H1 (cell line): Measurements from ENCODE around the gene LRRC18. TPM values are rescaled to one million over a fixed set of nuclear protein-coding genes. Genes with fewer than 3 reads are reported as not detected.

ENCODE experiments used
- CTCF ChIA-PET: fragments of 300-600 bp; sonication (Branson Sonifier 250); formaldehyde crosslinking; loops from one replicate; lab custom pipeline; 2021; ENCODE audit not compliant: partially characterized antibody; lab: Charles Lee
- POLR2A ChIA-PET: fragments of 300-600 bp; sonication (Branson Sonifier 250); formaldehyde crosslinking; loops from one replicate; lab custom pipeline; 2021; ENCODE audit warnings: inconsistent platforms; ENCODE audit not compliant: partially characterized antibody; lab: Charles Lee
- DNase-seq, 2 experiments: peaks; one replicate each; pipeline versions ENCODE4 v3.0.0 to v3.0.0-alpha.2; 2010 to 2022; ENCODE audit warnings: low spot score in 2 of 2, low read depth in 1 of 2, mixed read lengths in 1 of 2
- FAIRE-seq: peaks from 2 replicates; lab custom pipeline; 2011; peaks lifted over from hg19 to GRCh38; lab: Jason Lieb, UNC
- H2AFZ ChIP-seq: 2 replicates; pipeline ENCODE4 v1.8.1; 2012; ENCODE audit warnings: low read length, inconsistent platforms
- H2AK5ac ChIP-seq: 2 replicates; pipeline ENCODE4 v1.6.1; 2013; ENCODE audit warnings: low read depth, low read length
- H2BK120ac ChIP-seq: replicated peaks from 2 replicates; pipeline ENCODE3; 2013; ENCODE audit warnings: low read depth, low read length, inconsistent platforms
- H2BK12ac ChIP-seq: 2 replicates; pipeline ENCODE4 v1.6.1; 2013; ENCODE audit warnings: low read depth, low read length
- H2BK15ac ChIP-seq: 2 replicates; pipeline ENCODE4 v1.6.1; 2013; ENCODE audit warnings: low read length
- H2BK20ac ChIP-seq: 2 replicates; pipeline ENCODE4 v1.6.1; 2013; ENCODE audit warnings: low read length
- H2BK5ac ChIP-seq: 2 replicates; pipeline ENCODE4 v1.6.1; 2013; ENCODE audit warnings: low read depth, low read length
- H3K14ac ChIP-seq: 2 replicates; pipeline ENCODE4 v1.6.1; 2013; ENCODE audit warnings: inconsistent platforms; ENCODE audit not compliant: insufficient read length
- H3K18ac ChIP-seq: 2 replicates; pipeline ENCODE4 v1.6.1; 2013; ENCODE audit warnings: low read length; ENCODE audit errors: extremely low read depth
- H3K23ac ChIP-seq: 2 replicates; pipeline ENCODE4 v1.6.1; 2013; ENCODE audit warnings: inconsistent platforms; ENCODE audit not compliant: insufficient read length
- H3K23me2 ChIP-seq: 2 replicates; pipeline ENCODE4 v1.6.1; 2013; ENCODE audit warnings: low read depth, low read length
- H3K27ac ChIP-seq: 2 replicates; pipeline ENCODE4 v1.6.1; 2011; ENCODE audit warnings: low read depth, low read length, inconsistent platforms
- H3K27me3 ChIP-seq, 4 experiments: replicated peaks in 1 of 4; 1 replicate in 1 of 4; 2 replicates in 3 of 4; pipeline versions ENCODE4 v1.6.1 to v1.8.1; 2011 to 2013; ENCODE audit warnings: low read length in 3 of 4, mild to moderate bottlenecking in 3 of 4, inconsistent platforms in 2 of 4, mixed read lengths in 2 of 4, moderate library complexity in 1 of 4; ENCODE audit not compliant: control insufficient read depth in 3 of 4, insufficient read depth in 3 of 4; ENCODE audit errors: extremely low read depth in 1 of 4
- H3K36me3 ChIP-seq, 4 experiments: 2 replicates each; pipeline versions ENCODE4 v1.6.1 to v1.8.1; 2011 to 2013; ENCODE audit warnings: mild to moderate bottlenecking in 4 of 4, low read length in 3 of 4, moderate library complexity in 2 of 4, control low read depth in 1 of 4, inconsistent platforms in 1 of 4; ENCODE audit not compliant: insufficient read depth in 4 of 4, control insufficient read depth in 2 of 4
- H3K4ac ChIP-seq: replicated peaks from 2 replicates; pipeline ENCODE3; 2013; ENCODE audit warnings: low read length, low read depth, mixed read lengths, inconsistent platforms; ENCODE audit not compliant: insufficient read length
- H3K4me1 ChIP-seq, 4 experiments: replicated peaks in 1 of 4; 1 replicate in 1 of 4; 2 replicates in 3 of 4; pipeline versions ENCODE4 v1.6.1 to v1.8.1; 2011 to 2013; ENCODE audit warnings: low read length in 3 of 4, inconsistent platforms in 2 of 4, mixed read lengths in 1 of 4; ENCODE audit not compliant: insufficient read depth in 4 of 4, control insufficient read depth in 3 of 4
- H3K4me2 ChIP-seq, 2 experiments: 2 replicates each; pipeline versions ENCODE4 v1.6.1 to v1.8.1; 2011 to 2013; ENCODE audit warnings: low read depth in 2 of 2, low read length in 2 of 2, control low read depth in 1 of 2, inconsistent platforms in 1 of 2, mild to moderate bottlenecking in 1 of 2; ENCODE audit not compliant: insufficient read depth in 1 of 2
- H3K4me3 ChIP-seq, 4 experiments: fragments of 200-600, 300-600 bp in 1 of 4; sonication (generic), shearing (Covaris generic), sonication (Bioruptor Twin) in 1 of 4; 2 replicates each; pipeline versions ENCODE4 v1.5.1 to v1.8.1; 2011 to 2016; ENCODE audit warnings: low read length in 4 of 4, low read depth in 3 of 4, control low read depth in 2 of 4, inconsistent platforms in 2 of 4, mild to moderate bottlenecking in 2 of 4, mixed read lengths in 1 of 4, moderate library complexity in 1 of 4; ENCODE audit not compliant: insufficient read depth in 2 of 4; ENCODE audit errors: extremely low read depth in 1 of 4
- H3K56ac ChIP-seq: replicated peaks from 2 replicates; pipeline ENCODE3; 2013; ENCODE audit warnings: low read depth, mild to moderate bottlenecking, mixed read lengths, low read length, inconsistent platforms; ENCODE audit not compliant: insufficient read length
- H3K79me1 ChIP-seq: 2 replicates; pipeline ENCODE4 v1.6.1; 2013; ENCODE audit warnings: low read depth, low read length, control low read depth
- H3K79me2 ChIP-seq, 2 experiments: 2 replicates each; pipeline versions ENCODE4 v1.6.1 to v1.8.1; 2012 to 2013; ENCODE audit warnings: low read length in 2 of 2, mild to moderate bottlenecking in 2 of 2, inconsistent platforms in 1 of 2; ENCODE audit not compliant: insufficient read depth in 2 of 2, control insufficient read depth in 1 of 2
- H3K9ac ChIP-seq, 4 experiments: replicated peaks in 1 of 4; 1 replicate in 1 of 4; 2 replicates in 3 of 4; pipeline versions ENCODE4 v1.6.1 to v1.8.1; 2011 to 2013; ENCODE audit warnings: low read depth in 3 of 4, low read length in 3 of 4, control low read depth in 2 of 4, mild to moderate bottlenecking in 2 of 4, moderate library complexity in 2 of 4, inconsistent platforms in 1 of 4; ENCODE audit errors: extremely low read depth in 1 of 4
- H3K9me3 ChIP-seq, 2 experiments: 2 replicates each; pipeline versions ENCODE4 v1.6.1 to v1.8.1; 2012 to 2013; ENCODE audit warnings: mild to moderate bottlenecking in 2 of 2, moderate library complexity in 2 of 2, control low read depth in 1 of 2, inconsistent platforms in 1 of 2, low read depth in 1 of 2, low read length in 1 of 2, mixed read lengths in 1 of 2; ENCODE audit not compliant: insufficient read depth in 2 of 2
- H4K20me1 ChIP-seq, 2 experiments: replicated peaks in 1 of 2; 2 replicates each; pipeline versions ENCODE3 to v1.8.1; 2011 to 2013; ENCODE audit warnings: inconsistent platforms in 2 of 2, low read length in 2 of 2, mild to moderate bottlenecking in 1 of 2; ENCODE audit not compliant: insufficient read depth in 2 of 2, control insufficient read depth in 1 of 2
- H4K5ac ChIP-seq: 2 replicates; pipeline ENCODE4 v1.6.1; 2013; ENCODE audit warnings: low read length, low read depth, mixed read lengths, inconsistent platforms; ENCODE audit not compliant: insufficient read length
- H4K8ac ChIP-seq: 2 replicates; pipeline ENCODE4 v1.8.0; 2013; ENCODE audit warnings: mild to moderate bottlenecking, moderate library complexity, low read length, inconsistent platforms; ENCODE audit not compliant: insufficient read depth; ENCODE audit errors: extremely low read depth
- H4K91ac ChIP-seq: replicated peaks from 2 replicates; pipeline ENCODE3; 2013; ENCODE audit warnings: low read length, mixed read lengths, inconsistent platforms; ENCODE audit not compliant: insufficient read length
- BRCA1 ChIP-seq: IDR thresholded peaks from 2 replicates; pipeline ENCODE4 v1.6.1; 2012; ENCODE audit warnings: low read depth, low read length, improper control_type of control experiment
- NRF1 ChIP-seq: IDR thresholded peaks from 2 replicates; pipeline ENCODE4 v1.6.1; 2011; ENCODE audit warnings: mild to moderate bottlenecking, low read depth, low read length, improper control_type of control experiment
- SIX5 ChIP-seq: IDR thresholded peaks from 2 replicates; pipeline ENCODE4 v1.6.1; 2011; ENCODE audit warnings: mild to moderate bottlenecking, low read depth, low read length
- TCF12 ChIP-seq: IDR thresholded peaks from 2 replicates; pipeline ENCODE4 v1.6.1; 2011; ENCODE audit warnings: low read depth, mild to moderate bottlenecking, low read length
- WGBS, 2 experiments: shearing (Covaris generic) in 1 of 2; methylation state at CpG; one replicate each; pipeline versions ENCODE4 v1.1.6 to v1.1.7; 2013 to 2015; ENCODE audit warnings: low lambda C conversion rate in 2 of 2, mixed read lengths in 2 of 2, inconsistent platforms in 1 of 2, low coverage in 1 of 2, missing lambda C conversion rate in 1 of 2; ENCODE audit not compliant: insufficient replicate concordance in 2 of 2, insufficient coverage in 1 of 2, insufficient read length in 1 of 2; ENCODE audit errors: extremely low coverage in 1 of 2, missing lambda C conversion rate in 1 of 2; 5-methylcytosine and 5-hydroxymethylcytosine counted together
- polyA plus RNA-seq, 7 experiments: library from polyadenylated mRNA; depleted of rRNA in 3 of 7; stranded (reverse) in 5 of 7; unstranded in 2 of 7; fragments of >200 nt in 5 of 7; fragments of 200-250 nt in 2 of 7; gene quantifications; 1 replicate in 5 of 7; 2 replicates in 1 of 7; 4 replicates in 1 of 7; pipeline versions ENCODE4 v1.2.1 to v1.2.3, GENCODE V29; 2011 to 2013; ENCODE audit warnings: missing spikeins in 2 of 7, mixed read lengths in 2 of 7
- total RNA-seq: library from RNA; stranded (reverse); fragmentation: NEBNext Ultra II Directional; extraction: Animal tissue kit (Norgen Biotek cat#: 25700); gene quantifications from 2 replicates; pipeline ENCODE4 v1.2.1, GENCODE V29; 2021

LRRC18 gene
- total and polyA plus RNA-seq, 2 of the 8 experiments (the other 6 are each of a cell fraction or from before 2014, with no cell fraction given), result not detected

DNA sequence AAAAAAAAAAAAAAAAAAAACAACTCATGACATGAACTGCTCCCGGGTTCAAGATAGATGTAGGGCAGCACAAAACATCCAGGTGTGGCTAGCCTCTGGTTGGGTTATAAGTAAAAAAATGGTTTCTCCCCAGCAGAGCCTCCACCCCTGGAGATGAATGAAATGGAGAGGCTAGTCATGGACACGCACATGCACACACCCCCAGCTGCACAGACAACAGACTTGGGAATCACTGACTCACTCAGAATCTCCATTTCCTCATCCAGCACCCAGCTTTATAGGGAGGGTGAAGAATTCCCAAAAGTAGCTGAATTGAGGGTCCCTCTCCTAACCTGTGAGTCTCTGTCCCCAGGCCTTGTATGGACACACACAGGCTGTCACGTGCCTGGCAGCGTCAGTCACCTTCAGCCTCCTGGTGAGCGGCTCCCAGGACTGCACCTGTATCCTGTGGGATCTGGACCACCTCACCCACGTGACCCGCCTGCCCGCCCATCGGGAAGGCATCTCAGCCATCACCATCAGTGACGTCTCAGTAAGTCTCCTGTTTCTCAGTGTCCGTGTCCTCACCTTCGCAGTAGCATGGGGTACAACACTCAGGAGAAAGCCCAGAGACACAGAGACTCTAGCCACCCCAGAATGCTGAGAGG is 35.0 kb upstream of the LRRC18 start:
- H2BK120ac ChIP-seq, result no peak overlapping the region
- no peak overlapping the region for H3K18ac ChIP-seq
- H3K14ac ChIP-seq, result no peak overlapping the region
- no peaks in the 10 kb centered on the region for H3K79me2 ChIP-seq
- H4K91ac ChIP-seq, result no peak overlapping the region
- no peaks in the 10 kb centered on the region for H4K20me1 ChIP-seq
- no peaks in the 10 kb centered on the region for H3K79me1 ChIP-seq
- H3K23me2 ChIP-seq, result peaks cover 5% of the 10 kb centered on the region; the same call in 1 of the 2 replicates
- POLR2A ChIA-PET, result no interaction called here
- 89% methylated on average over 8 of the region's 12 CpGs; no CpG with 5 or more reads in 1 of the 2 experiments for WGBS, 2 experiments
- H3K4me3 ChIP-seq, result no peak overlapping the region
- no peak overlapping the region for H3K27ac ChIP-seq
- no peak overlapping the region for H2AK5ac ChIP-seq
- FAIRE-seq (no peak), DNase-seq (no peak)
- H3K4me2 ChIP-seq, result no peak overlapping the region
- no peak overlapping the region for H2BK15ac ChIP-seq
- no peak overlapping the region for H4K5ac ChIP-seq
- no peak overlapping the region for H2AFZ ChIP-seq
- no peaks in the 10 kb centered on the region for H3K36me3 ChIP-seq
- no peaks in the 10 kb centered on the region for H3K9me3 ChIP-seq
- H2BK12ac ChIP-seq, result no peak overlapping the region
- H3K23ac ChIP-seq, result no peak overlapping the region
- H3K9ac ChIP-seq, result no peak overlapping the region
- no peak overlapping the region for H2BK5ac ChIP-seq
- H3K56ac ChIP-seq, result no peak overlapping the region
- TF ChIP-seq TCF12 (no peak), SIX5 (no peak), BRCA1 (no peak), NRF1 (no peak)
- TF ChIP-seq, all 59 proteins: peak for 0
- Histone ChIP-seq H3K4ac (no peak overlapping the region), H4K8ac (no peak overlapping the region; the same call in 1 of the 2 replicates), H3K4me1 (no peaks in the 10 kb centered on the region; a peak in 1 of 7 replicates), H2BK20ac (no peak overlapping the region), H3K27me3 (no peaks in the 10 kb centered on the region)
- CTCF ChIA-PET, result interaction anchor here (0.6 to 1.8 kb wide), 8 partner anchors 8 to 545 kb away, joined by 3 to 6 read pairs (median 4); no protein-coding TSS in a partner anchor
